ENCODE results near the gene GFRA1.

The GFRA1 gene

GRCh38 chr10:116155191-116155590, 117.8 kb downstream of the GFRA1 start:
- no peaks in the 10 kb centered on the region for H3K36me3 ChIP-seq (ENCODE audit: control insufficient read depth in 2 of 2, insufficient read depth in 1 of 2, low read length in 2 of 2)
- no peaks in the 10 kb centered on the region for H3K9me3 ChIP-seq (ENCODE audit: control insufficient read depth, insufficient read depth, low read depth, low read length)
- POLR2A ChIA-PET = no interaction called here
- no peaks in the 10 kb centered on the region for H3K4me1 ChIP-seq (ENCODE audit: control insufficient read depth, insufficient read depth, low read length)
- H3K27ac ChIP-seq (ENCODE audit: extremely low read depth, low read depth, low read length) = no peak overlapping the region
- H3K4me3 ChIP-seq (ENCODE audit: low read depth, low read length) = no peak overlapping the region
- CTCF ChIA-PET = no interaction called here
- no peak for TF ChIP-seq ZNF221 (tag by site-specific recombination; IDR thresholded peaks at IDR 0.05; ENCODE audit: borderline replicate concordance)
- no peak for TF ChIP-seq INSM2 (tag by site-specific recombination; IDR thresholded peaks at IDR 0.05)
- TF ChIP-seq KLF10 (tag by site-specific recombination; IDR thresholded peaks at IDR 0.05) = no peak
- TF ChIP-seq CTCF (tag by site-specific recombination; IDR thresholded peaks at IDR 0.05) = no peak
- TF ChIP-seq ZBTB6 (tag by site-specific recombination; IDR thresholded peaks at IDR 0.05) = no peak
- no peak for TF ChIP-seq HOXD13 (CRISPR knock-in tag; IDR thresholded peaks at IDR 0.05; ENCODE audit: borderline replicate concordance)
- no peak for TF ChIP-seq TRIM28 (IDR thresholded peaks at IDR 0.05; ENCODE audit: borderline replicate concordance, low read length)
- TF ChIP-seq REPIN1 (tag by site-specific recombination; IDR thresholded peaks at IDR 0.05; ENCODE audit: low read depth) = no peak
- no peak for TF ChIP-seq AEBP2 (tag by site-specific recombination; IDR thresholded peaks at IDR 0.05; ENCODE audit: borderline replicate concordance)
- TF ChIP-seq ZNF148 (tag by site-specific recombination; IDR thresholded peaks at IDR 0.05; ENCODE audit: borderline replicate concordance) = no peak
- no peak for TF ChIP-seq ZNF362 (tag by site-specific recombination; IDR thresholded peaks at IDR 0.05)
- TF ChIP-seq ZNF488 (tag by site-specific recombination; IDR thresholded peaks at IDR 0.05) = no peak

GRCh38 chr10:116154651-116155050, 118.4 kb downstream of the GFRA1 start:
- H3K27ac ChIP-seq (ENCODE audit: extremely low read depth, low read depth, low read length) = no peak overlapping the region
- ChIA-PET CTCF (no interaction called here), POLR2A (no interaction called here)

More at GRCh38 chr10:116154651-116155050, 118.4 kb downstream of the GFRA1 start:
- Histone ChIP-seq H3K4me1 (ENCODE audit: control insufficient read depth, insufficient read depth, low read length) (no peaks in the 10 kb centered on the region), H3K9me3 (ENCODE audit: control insufficient read depth, insufficient read depth, low read depth, low read length) (no peaks in the 10 kb centered on the region), H3K4me3 (ENCODE audit: low read depth, low read length) (no peak overlapping the region), H3K36me3 (ENCODE audit: control insufficient read depth in 2 of 2, insufficient read depth in 1 of 2, low read length in 2 of 2) (no peaks in the 10 kb centered on the region)
- TF ChIP-seq ZNF426 (tag by site-specific recombination; IDR thresholded peaks at IDR 0.05) (no peak), CTCF (tag by site-specific recombination; IDR thresholded peaks at IDR 0.05) (no peak), ZNF701 (tag by site-specific recombination; IDR thresholded peaks at IDR 0.05) (no peak), ZNF548 (tag by site-specific recombination; IDR thresholded peaks at IDR 0.05) (no peak), ZNF624 (tag by site-specific recombination; IDR thresholded peaks at IDR 0.05) (no peak), ZNF248 (tag by site-specific recombination; IDR thresholded peaks at IDR 0.05) (no peak), ZNF473 (tag by site-specific recombination; IDR thresholded peaks at IDR 0.05) (no peak)

All from HEK293 (cell line).